H1 (cell line): ENCODE measurements around the gene CEP85L. TPM values are rescaled to one million over a fixed set of nuclear protein-coding genes. Genes with fewer than 3 reads are reported as not detected.

ENCODE experiments used
- CTCF ChIA-PET: fragments of 300-600 bp; sonication (Branson Sonifier 250); formaldehyde crosslinking; loops from one replicate; lab custom pipeline; 2021; ENCODE audit not compliant: partially characterized antibody; lab: Charles Lee
- POLR2A ChIA-PET: fragments of 300-600 bp; sonication (Branson Sonifier 250); formaldehyde crosslinking; loops from one replicate; lab custom pipeline; 2021; ENCODE audit warnings: inconsistent platforms; ENCODE audit not compliant: partially characterized antibody; lab: Charles Lee
- DNase-seq, 2 experiments: peaks; one replicate each; pipeline versions ENCODE4 v3.0.0 to v3.0.0-alpha.2; 2010 to 2022; ENCODE audit warnings: low spot score in 2 of 2, low read depth in 1 of 2, mixed read lengths in 1 of 2
- FAIRE-seq: peaks from 2 replicates; lab custom pipeline; 2011; peaks lifted over from hg19 to GRCh38; lab: Jason Lieb, UNC
- H2AFZ ChIP-seq: 2 replicates; pipeline ENCODE4 v1.8.1; 2012; ENCODE audit warnings: low read length, inconsistent platforms
- H2AK5ac ChIP-seq: 2 replicates; pipeline ENCODE4 v1.6.1; 2013; ENCODE audit warnings: low read depth, low read length
- H2BK120ac ChIP-seq: replicated peaks from 2 replicates; pipeline ENCODE3; 2013; ENCODE audit warnings: low read depth, low read length, inconsistent platforms
- H2BK12ac ChIP-seq: 2 replicates; pipeline ENCODE4 v1.6.1; 2013; ENCODE audit warnings: low read depth, low read length
- H2BK15ac ChIP-seq: 2 replicates; pipeline ENCODE4 v1.6.1; 2013; ENCODE audit warnings: low read length
- H2BK20ac ChIP-seq: 2 replicates; pipeline ENCODE4 v1.6.1; 2013; ENCODE audit warnings: low read length
- H2BK5ac ChIP-seq: 2 replicates; pipeline ENCODE4 v1.6.1; 2013; ENCODE audit warnings: low read depth, low read length
- H3K14ac ChIP-seq: 2 replicates; pipeline ENCODE4 v1.6.1; 2013; ENCODE audit warnings: inconsistent platforms; ENCODE audit not compliant: insufficient read length
- H3K18ac ChIP-seq: 2 replicates; pipeline ENCODE4 v1.6.1; 2013; ENCODE audit warnings: low read length; ENCODE audit errors: extremely low read depth
- H3K23ac ChIP-seq: 2 replicates; pipeline ENCODE4 v1.6.1; 2013; ENCODE audit warnings: inconsistent platforms; ENCODE audit not compliant: insufficient read length
- H3K23me2 ChIP-seq: 2 replicates; pipeline ENCODE4 v1.6.1; 2013; ENCODE audit warnings: low read depth, low read length
- H3K27ac ChIP-seq: 2 replicates; pipeline ENCODE4 v1.6.1; 2011; ENCODE audit warnings: low read depth, low read length, inconsistent platforms
- H3K27me3 ChIP-seq, 4 experiments: replicated peaks in 1 of 4; 1 replicate in 1 of 4; 2 replicates in 3 of 4; pipeline versions ENCODE4 v1.6.1 to v1.8.1; 2011 to 2013; ENCODE audit warnings: low read length in 3 of 4, mild to moderate bottlenecking in 3 of 4, inconsistent platforms in 2 of 4, mixed read lengths in 2 of 4, moderate library complexity in 1 of 4; ENCODE audit not compliant: control insufficient read depth in 3 of 4, insufficient read depth in 3 of 4; ENCODE audit errors: extremely low read depth in 1 of 4
- H3K36me3 ChIP-seq, 4 experiments: 2 replicates each; pipeline versions ENCODE4 v1.6.1 to v1.8.1; 2011 to 2013; ENCODE audit warnings: mild to moderate bottlenecking in 4 of 4, low read length in 3 of 4, moderate library complexity in 2 of 4, control low read depth in 1 of 4, inconsistent platforms in 1 of 4; ENCODE audit not compliant: insufficient read depth in 4 of 4, control insufficient read depth in 2 of 4
- H3K4ac ChIP-seq: replicated peaks from 2 replicates; pipeline ENCODE3; 2013; ENCODE audit warnings: low read length, low read depth, mixed read lengths, inconsistent platforms; ENCODE audit not compliant: insufficient read length
- H3K4me1 ChIP-seq, 4 experiments: replicated peaks in 1 of 4; 1 replicate in 1 of 4; 2 replicates in 3 of 4; pipeline versions ENCODE4 v1.6.1 to v1.8.1; 2011 to 2013; ENCODE audit warnings: low read length in 3 of 4, inconsistent platforms in 2 of 4, mixed read lengths in 1 of 4; ENCODE audit not compliant: insufficient read depth in 4 of 4, control insufficient read depth in 3 of 4
- H3K4me2 ChIP-seq, 2 experiments: 2 replicates each; pipeline versions ENCODE4 v1.6.1 to v1.8.1; 2011 to 2013; ENCODE audit warnings: low read depth in 2 of 2, low read length in 2 of 2, control low read depth in 1 of 2, inconsistent platforms in 1 of 2, mild to moderate bottlenecking in 1 of 2; ENCODE audit not compliant: insufficient read depth in 1 of 2
- H3K4me3 ChIP-seq, 4 experiments: fragments of 200-600, 300-600 bp in 1 of 4; sonication (generic), shearing (Covaris generic), sonication (Bioruptor Twin) in 1 of 4; 2 replicates each; pipeline versions ENCODE4 v1.5.1 to v1.8.1; 2011 to 2016; ENCODE audit warnings: low read length in 4 of 4, low read depth in 3 of 4, control low read depth in 2 of 4, inconsistent platforms in 2 of 4, mild to moderate bottlenecking in 2 of 4, mixed read lengths in 1 of 4, moderate library complexity in 1 of 4; ENCODE audit not compliant: insufficient read depth in 2 of 4; ENCODE audit errors: extremely low read depth in 1 of 4
- H3K56ac ChIP-seq: replicated peaks from 2 replicates; pipeline ENCODE3; 2013; ENCODE audit warnings: low read depth, mild to moderate bottlenecking, mixed read lengths, low read length, inconsistent platforms; ENCODE audit not compliant: insufficient read length
- H3K79me1 ChIP-seq: 2 replicates; pipeline ENCODE4 v1.6.1; 2013; ENCODE audit warnings: low read depth, low read length, control low read depth
- H3K79me2 ChIP-seq, 2 experiments: 2 replicates each; pipeline versions ENCODE4 v1.6.1 to v1.8.1; 2012 to 2013; ENCODE audit warnings: low read length in 2 of 2, mild to moderate bottlenecking in 2 of 2, inconsistent platforms in 1 of 2; ENCODE audit not compliant: insufficient read depth in 2 of 2, control insufficient read depth in 1 of 2
- H3K9ac ChIP-seq, 4 experiments: replicated peaks in 1 of 4; 1 replicate in 1 of 4; 2 replicates in 3 of 4; pipeline versions ENCODE4 v1.6.1 to v1.8.1; 2011 to 2013; ENCODE audit warnings: low read depth in 3 of 4, low read length in 3 of 4, control low read depth in 2 of 4, mild to moderate bottlenecking in 2 of 4, moderate library complexity in 2 of 4, inconsistent platforms in 1 of 4; ENCODE audit errors: extremely low read depth in 1 of 4
- H3K9me3 ChIP-seq, 2 experiments: 2 replicates each; pipeline versions ENCODE4 v1.6.1 to v1.8.1; 2012 to 2013; ENCODE audit warnings: mild to moderate bottlenecking in 2 of 2, moderate library complexity in 2 of 2, control low read depth in 1 of 2, inconsistent platforms in 1 of 2, low read depth in 1 of 2, low read length in 1 of 2, mixed read lengths in 1 of 2; ENCODE audit not compliant: insufficient read depth in 2 of 2
- H4K20me1 ChIP-seq, 2 experiments: replicated peaks in 1 of 2; 2 replicates each; pipeline versions ENCODE3 to v1.8.1; 2011 to 2013; ENCODE audit warnings: inconsistent platforms in 2 of 2, low read length in 2 of 2, mild to moderate bottlenecking in 1 of 2; ENCODE audit not compliant: insufficient read depth in 2 of 2, control insufficient read depth in 1 of 2
- H4K5ac ChIP-seq: 2 replicates; pipeline ENCODE4 v1.6.1; 2013; ENCODE audit warnings: low read length, low read depth, mixed read lengths, inconsistent platforms; ENCODE audit not compliant: insufficient read length
- H4K8ac ChIP-seq: 2 replicates; pipeline ENCODE4 v1.8.0; 2013; ENCODE audit warnings: mild to moderate bottlenecking, moderate library complexity, low read length, inconsistent platforms; ENCODE audit not compliant: insufficient read depth; ENCODE audit errors: extremely low read depth
- H4K91ac ChIP-seq: replicated peaks from 2 replicates; pipeline ENCODE3; 2013; ENCODE audit warnings: low read length, mixed read lengths, inconsistent platforms; ENCODE audit not compliant: insufficient read length
- ASH2L ChIP-seq: fragments of 200-600, 300-600 bp; sonication (generic); IDR thresholded peaks from one replicate; pipeline ENCODE4 v1.7.1; 2017; ENCODE audit warnings: low read length
- ATF3 ChIP-seq: IDR thresholded peaks from 2 replicates; pipeline ENCODE4 v1.6.1; 2011; ENCODE audit warnings: low read depth, mild to moderate bottlenecking, low read length; ENCODE audit not compliant: insufficient read depth
- BACH1 ChIP-seq: IDR thresholded peaks from 2 replicates; pipeline ENCODE4 v1.6.1; 2012; ENCODE audit warnings: low read length, improper control_type of control experiment
- CEBPB ChIP-seq: IDR thresholded peaks from 2 replicates; pipeline ENCODE4 v1.6.1; 2012; ENCODE audit warnings: low read depth, low read length
- CTCF ChIP-seq, 3 experiments: IDR thresholded peaks; 1 replicate in 2 of 3; 2 replicates in 1 of 3; pipeline versions ENCODE4 v1.5.1 to v1.6.1; 2011; ENCODE audit warnings: low read length in 3 of 3, mild to moderate bottlenecking in 3 of 3, inconsistent platforms in 2 of 3, low read depth in 1 of 3, moderate library complexity in 1 of 3; ENCODE audit not compliant: insufficient read depth in 1 of 3; ENCODE audit errors: control extremely low read depth in 1 of 3
- JUND ChIP-seq: IDR thresholded peaks from 2 replicates; pipeline ENCODE4 v1.6.1; 2011; ENCODE audit warnings: mild to moderate bottlenecking, improper control_type of control experiment, low read length
- KDM5A ChIP-seq: fragments of 200-600 bp; IDR thresholded peaks from 2 replicates; pipeline ENCODE4 v1.7.1; 2012; ENCODE audit warnings: mild to moderate bottlenecking, low read length, inconsistent platforms, mixed read lengths
- NRF1 ChIP-seq: IDR thresholded peaks from 2 replicates; pipeline ENCODE4 v1.6.1; 2011; ENCODE audit warnings: mild to moderate bottlenecking, low read depth, low read length, improper control_type of control experiment
- RXRA ChIP-seq: IDR thresholded peaks from 2 replicates; pipeline ENCODE4 v1.6.1; 2011; ENCODE audit warnings: low read depth, mild to moderate bottlenecking, low read length, moderate library complexity; ENCODE audit not compliant: insufficient read depth
- SP2 ChIP-seq: IDR thresholded peaks from 2 replicates; pipeline ENCODE4 v1.6.1; 2012; ENCODE audit warnings: mild to moderate bottlenecking, low read length, inconsistent platforms
- SP4 ChIP-seq: IDR thresholded peaks from 2 replicates; pipeline ENCODE4 v1.6.1; 2012; ENCODE audit warnings: low read length, inconsistent platforms
- SRF ChIP-seq: IDR thresholded peaks from 2 replicates; pipeline ENCODE4 v1.6.1; 2011; ENCODE audit warnings: mild to moderate bottlenecking, low read depth, low read length, moderate library complexity
- WGBS, 2 experiments: shearing (Covaris generic) in 1 of 2; methylation state at CpG; one replicate each; pipeline versions ENCODE4 v1.1.6 to v1.1.7; 2013 to 2015; ENCODE audit warnings: low lambda C conversion rate in 2 of 2, mixed read lengths in 2 of 2, inconsistent platforms in 1 of 2, low coverage in 1 of 2, missing lambda C conversion rate in 1 of 2; ENCODE audit not compliant: insufficient replicate concordance in 2 of 2, insufficient coverage in 1 of 2, insufficient read length in 1 of 2; ENCODE audit errors: extremely low coverage in 1 of 2, missing lambda C conversion rate in 1 of 2; 5-methylcytosine and 5-hydroxymethylcytosine counted together
- polyA plus RNA-seq, 7 experiments: library from polyadenylated mRNA; depleted of rRNA in 3 of 7; stranded (reverse) in 5 of 7; unstranded in 2 of 7; fragments of >200 nt in 5 of 7; fragments of 200-250 nt in 2 of 7; gene quantifications; 1 replicate in 5 of 7; 2 replicates in 1 of 7; 4 replicates in 1 of 7; pipeline versions ENCODE4 v1.2.1 to v1.2.3, GENCODE V29; 2011 to 2013; ENCODE audit warnings: missing spikeins in 2 of 7, mixed read lengths in 2 of 7
- total RNA-seq: library from RNA; stranded (reverse); fragmentation: NEBNext Ultra II Directional; extraction: Animal tissue kit (Norgen Biotek cat#: 25700); gene quantifications from 2 replicates; pipeline ENCODE4 v1.2.1, GENCODE V29; 2021

Gene CEP85L
- total and polyA plus RNA-seq, 2 of the 8 experiments (the other 6 are each of a cell fraction or from before 2014, with no cell fraction given), result 3.2 to 27.6 TPM

DNA sequence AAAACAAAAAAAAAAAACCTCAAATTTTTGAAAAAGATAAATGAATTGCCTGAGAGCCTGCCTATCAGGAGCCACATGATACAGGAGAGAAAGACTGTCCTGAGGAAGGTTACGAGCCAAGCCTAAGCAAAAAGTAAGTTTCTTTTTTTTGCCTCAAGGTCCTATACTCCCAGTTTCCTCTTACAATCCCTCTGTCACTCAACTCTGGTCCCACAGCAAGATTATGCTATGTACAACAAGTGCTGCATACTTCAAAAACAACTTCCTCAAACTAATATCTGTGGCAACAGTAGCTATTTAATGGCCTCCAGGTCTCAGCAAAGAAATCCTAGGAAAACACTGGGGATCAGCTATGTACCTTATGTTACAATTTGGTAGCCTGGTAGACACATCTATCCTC is 56.5 kb downstream of the CEP85L start:
- Histone ChIP-seq H3K4me1 (peaks cover 0 to 2% (median 0%) of the 10 kb centered on the region in 4 experiments; a peak in 4 of 7 replicates), H4K20me1 (peaks cover 0 to 1% of the 10 kb centered on the region in 2 experiments), H3K27ac (no peak overlapping the region)
- TF ChIP-seq CEBPB (no peak), JUND (no peak), KDM5A (no peak), BACH1 (no peak), ASH2L (no peak), RXRA (no peak), SP2 (no peak), ATF3 (no peak), CTCF (IDR thresholded peaks at IDR 0.05; ENCODE audit: control extremely low read depth in 1 of 3, insufficient read depth in 1 of 3, low read depth in 1 of 3, low read length in 3 of 3) (no peak), SRF (no peak), SP4 (no peak), NRF1 (no peak)

More for the DNA sequence above, 56.5 kb downstream of the CEP85L start:
- Histone ChIP-seq H2AFZ (no peak overlapping the region), H3K9me3 (no peaks in the 10 kb centered on the region), H3K27me3 (no peaks in the 10 kb centered on the region), H4K8ac (no peak overlapping the region), H3K14ac (no peak overlapping the region), H2BK20ac (no peak overlapping the region), H2BK12ac (no peak overlapping the region), H2BK15ac (no peak overlapping the region), H4K91ac (no peak overlapping the region), H2BK120ac (no peak overlapping the region), H3K56ac (no peak overlapping the region), H3K18ac (no peak overlapping the region), H4K5ac (no peak overlapping the region), H3K4me3 (no peak overlapping the region), H3K23ac (no peak overlapping the region), H3K79me2 (no peaks in the 10 kb centered on the region; a peak in 1 of 4 replicates), H3K23me2 (no peaks in the 10 kb centered on the region; the same call in 1 of the 2 replicates), H3K4ac (no peak overlapping the region), H3K79me1 (no peaks in the 10 kb centered on the region), H3K4me2 (no peak overlapping the region), H3K36me3 (no peaks in the 10 kb centered on the region), H2BK5ac (no peak overlapping the region), H3K9ac (no peak overlapping the region), H2AK5ac (no peak overlapping the region)
- WGBS, 2 experiments, result 100% methylated on average over 1 of the region's 1 CpG; no CpG with 5 or more reads in 1 of the 2 experiments
- POLR2A ChIA-PET, result no interaction called here
- DNase-seq (no peak), FAIRE-seq (no peak)
- CTCF ChIA-PET, result interaction anchor here (0.7 kb wide), 1 partner anchor 10 kb away, joined by 3 read pairs; no protein-coding TSS in a partner anchor
